ENCODE measurements around the gene ST6GALNAC2.

Gene ST6GALNAC2

DNA sequence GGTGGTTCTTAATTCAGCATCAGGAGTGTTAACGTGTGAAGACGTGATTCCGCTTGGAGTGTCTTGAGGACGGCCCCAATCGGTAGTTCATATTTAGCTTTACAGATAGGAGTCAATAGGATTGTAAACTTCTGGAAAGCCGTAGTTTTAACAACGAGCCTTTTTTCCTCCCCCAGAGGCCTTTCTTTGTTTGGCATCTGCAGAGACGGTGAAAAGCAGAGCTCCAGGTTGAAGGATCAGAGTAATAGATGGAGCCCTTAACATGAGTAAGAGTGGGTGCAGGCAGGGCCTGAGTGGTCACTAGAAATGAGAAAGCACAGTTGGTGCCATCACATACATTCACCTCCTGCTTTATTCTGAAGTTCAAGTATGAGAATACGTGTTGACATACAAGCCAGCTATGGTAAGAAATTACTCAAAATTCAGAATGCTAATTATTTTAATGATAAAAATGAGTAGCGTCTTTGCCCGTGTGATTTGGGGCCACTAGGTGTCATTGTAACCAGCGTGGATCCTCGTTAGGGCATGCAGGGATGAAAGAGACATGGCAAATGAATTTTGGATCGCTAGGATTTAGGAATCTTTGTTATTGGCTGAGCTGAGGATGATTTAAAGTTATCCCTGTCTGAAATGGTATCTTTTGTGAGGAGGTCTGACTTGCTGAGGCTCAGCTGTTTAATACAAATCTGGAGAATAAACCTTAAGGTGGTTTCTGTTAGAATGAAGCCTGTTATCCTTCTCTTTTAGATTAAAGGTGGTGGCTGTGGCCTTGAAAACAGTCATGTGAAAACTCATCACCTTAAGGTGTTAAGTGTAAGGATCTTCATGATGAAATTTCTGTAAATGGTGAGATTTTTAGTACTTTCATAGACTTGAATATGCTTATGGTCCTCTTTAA lies 27.2 kb downstream of the ST6GALNAC2 start:
- H3K9ac ChIP-seq = no peak overlapping the region
- peak overlapping the region; percentile 93 for H3K4me2 ChIP-seq (ENCODE audit: low read length)
- TF ChIP-seq CTCF (IDR thresholded peaks at IDR 0.05) = peak; percentile 63
- peak overlapping the region; percentile 88 for H3K4me3 ChIP-seq (ENCODE audit: low read depth, low read length)
- H3K79me2 ChIP-seq = peaks cover 20% of the 10 kb centered on the region
- H2AFZ ChIP-seq = peak overlapping the region; percentile 92
- no peaks in the 10 kb centered on the region for H3K36me3 ChIP-seq (ENCODE audit: control insufficient read depth, insufficient read depth, low read length)
- H3K27me3 ChIP-seq (ENCODE audit: control insufficient read depth, insufficient read depth, low read length) = no peaks in the 10 kb centered on the region
- H3K9me3 ChIP-seq (ENCODE audit: control insufficient read depth, low read length) = no peaks in the 10 kb centered on the region
- peaks cover 6% of the 10 kb centered on the region for H3K4me1 ChIP-seq
- peak overlapping the region; percentile 90 for H3K27ac ChIP-seq

GRCh38 chr17:76557368-76558197 lies 28.1 kb downstream of the ST6GALNAC2 start:
- Histone ChIP-seq H3K79me2 (peaks cover 20% of the 10 kb centered on the region), H3K4me1 (peaks cover 6% of the 10 kb centered on the region), H3K4me3 (ENCODE audit: low read depth, low read length) (peak overlapping the region; percentile 88), H3K4me2 (ENCODE audit: low read length) (peak overlapping the region; percentile 93), H3K36me3 (ENCODE audit: control insufficient read depth, insufficient read depth, low read length) (no peaks in the 10 kb centered on the region), H3K27me3 (ENCODE audit: control insufficient read depth, insufficient read depth, low read length) (no peaks in the 10 kb centered on the region), H3K27ac (peak overlapping the region; percentile 90), H3K9me3 (ENCODE audit: control insufficient read depth, low read length) (no peaks in the 10 kb centered on the region), H3K9ac (peak overlapping the region; percentile 20), H2AFZ (peak overlapping the region; percentile 92)
- peak; percentile 73 for TF ChIP-seq CTCF (IDR thresholded peaks at IDR 0.05)

DNA sequence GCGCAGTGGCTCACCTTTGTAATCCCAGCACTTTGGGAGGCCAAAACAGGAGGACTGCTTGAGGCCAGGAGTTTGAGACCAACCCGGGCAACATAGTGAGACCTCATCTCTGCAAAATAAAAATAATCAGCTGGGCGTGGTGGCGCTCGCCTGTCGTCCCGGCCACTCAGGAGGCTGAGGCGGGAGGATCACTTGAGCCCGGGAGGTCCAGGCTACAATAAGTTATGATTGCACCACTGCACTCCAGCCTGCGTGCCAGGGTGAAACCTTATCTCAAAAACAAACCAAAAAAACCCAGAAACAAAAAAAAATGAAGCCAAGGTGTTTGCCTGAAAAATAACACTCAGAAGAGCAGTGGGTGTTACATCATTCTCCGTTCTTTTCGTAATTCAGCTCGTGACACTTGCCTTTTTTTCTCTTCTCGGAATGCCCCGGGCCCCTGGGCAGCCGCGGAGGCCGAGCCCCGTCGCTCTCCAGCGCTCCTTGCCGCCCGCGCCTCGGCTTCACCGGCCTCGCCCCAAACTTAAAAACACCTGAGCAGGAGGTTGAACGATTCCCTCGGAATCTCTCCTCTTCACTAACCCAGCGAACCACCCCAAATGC lies 28.8 kb downstream of the ST6GALNAC2 start:
- Histone ChIP-seq H3K79me2 (peaks cover 20% of the 10 kb centered on the region), H3K4me3 (ENCODE audit: low read depth, low read length) (peak overlapping the region; percentile 88), H2AFZ (peak overlapping the region; percentile 92), H3K4me2 (ENCODE audit: low read length) (peak overlapping the region; percentile 93), H3K27me3 (ENCODE audit: control insufficient read depth, insufficient read depth, low read length) (no peaks in the 10 kb centered on the region), H3K36me3 (ENCODE audit: control insufficient read depth, insufficient read depth, low read length) (no peaks in the 10 kb centered on the region), H3K9ac (peak overlapping the region; percentile 20), H3K4me1 (peaks cover 6% of the 10 kb centered on the region), H3K27ac (peak overlapping the region; percentile 90), H3K9me3 (ENCODE audit: control insufficient read depth, low read length) (no peaks in the 10 kb centered on the region)
- TF ChIP-seq CTCF (IDR thresholded peaks at IDR 0.05) = no peak

DNA sequence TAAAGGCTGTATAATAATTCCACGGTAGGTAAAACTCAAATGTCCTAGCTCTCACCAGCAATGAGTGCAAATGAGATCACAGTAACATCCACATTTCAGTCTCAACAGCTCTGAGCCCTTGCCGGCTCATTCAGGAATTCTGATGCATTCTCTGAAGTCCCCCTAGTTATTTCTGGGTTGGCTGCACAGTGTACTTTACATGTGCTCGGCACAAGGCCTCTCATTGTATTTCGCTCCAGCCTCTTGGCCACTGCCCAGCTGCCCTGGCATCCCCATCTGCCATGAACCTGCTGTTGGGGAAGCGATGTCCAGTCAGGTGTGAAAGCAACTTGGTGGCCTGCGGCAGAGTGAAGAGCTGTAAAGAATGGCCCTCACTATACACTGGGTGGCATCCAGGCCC lies 31.5 kb downstream of the ST6GALNAC2 start:
- peaks cover 8% of the 10 kb centered on the region for H3K79me2 ChIP-seq
- H3K4me3 ChIP-seq (ENCODE audit: low read depth, low read length) = no peak overlapping the region
- peak overlapping the region; percentile 13 for H3K27ac ChIP-seq
- no peak for TF ChIP-seq CTCF (IDR thresholded peaks at IDR 0.05)
- H3K27me3 ChIP-seq (ENCODE audit: control insufficient read depth, insufficient read depth, low read length) = no peaks in the 10 kb centered on the region
- H2AFZ ChIP-seq = no peak overlapping the region
- H3K4me2 ChIP-seq (ENCODE audit: low read length) = no peak overlapping the region
- no peaks in the 10 kb centered on the region for H3K9me3 ChIP-seq (ENCODE audit: control insufficient read depth, low read length)
- H3K9ac ChIP-seq = no peak overlapping the region
- peaks cover 6% of the 10 kb centered on the region for H3K4me1 ChIP-seq
- H3K36me3 ChIP-seq (ENCODE audit: control insufficient read depth, insufficient read depth, low read length) = no peaks in the 10 kb centered on the region

All from parathyroid adenoma (tissue), 2 donors.